Measurements from ENCODE around the gene TBX3. TPM values are rescaled to one million over a fixed set of nuclear protein-coding genes. Genes with fewer than 3 reads are reported as not detected.

Gene TBX3
- polyA plus RNA-seq, 3 donors, result 64.0 to 83.1 (median 75.8) TPM

GRCh38 chr12:114700392-114701103 is 16.6 kb upstream of the TBX3 start:
- DNase-seq (ENCODE audit: extremely low read depth in 1 of 11, low read depth in 9 of 11, low spot score in 4 of 11), result no peak

GRCh38 chr12:114698566-114699163 is 14.7 kb upstream of the TBX3 start:
- no peak for DNase-seq (ENCODE audit: extremely low read depth in 1 of 11, low read depth in 9 of 11, low spot score in 4 of 11)

- no peak for DNase-seq (ENCODE audit: extremely low read depth in 1 of 11, low read depth in 9 of 11, low spot score in 4 of 11)
Observed at GRCh38 chr12:114697741-114698565, 14.0 kb upstream of the TBX3 start.

- no peak for DNase-seq (ENCODE audit: extremely low read depth in 1 of 11, low read depth in 9 of 11, low spot score in 4 of 11)
Observed at GRCh38 chr12:114697243-114697716, 13.3 kb upstream of the TBX3 start.

GRCh38 chr12:114696443-114697242 is 12.7 kb upstream of the TBX3 start:
- DNase-seq (ENCODE audit: extremely low read depth in 1 of 11, low read depth in 9 of 11, low spot score in 4 of 11), result no peak

GRCh38 chr12:114695305-114695592 is 11.3 kb upstream of the TBX3 start:
- no peak for DNase-seq (ENCODE audit: extremely low read depth in 1 of 11, low read depth in 9 of 11, low spot score in 4 of 11)

- DNase-seq (ENCODE audit: extremely low read depth in 1 of 11, low read depth in 9 of 11, low spot score in 4 of 11), result no peak
Observed at GRCh38 chr12:114694436-114695304, 10.7 kb upstream of the TBX3 start.

- DNase-seq (ENCODE audit: extremely low read depth in 1 of 11, low read depth in 9 of 11, low spot score in 4 of 11), result no peak
Observed at GRCh38 chr12:114693532-114693931, 9.6 kb upstream of the TBX3 start.

- DNase-seq (ENCODE audit: extremely low read depth in 1 of 11, low read depth in 9 of 11, low spot score in 4 of 11), result no peak
Observed at GRCh38 chr12:114693059-114693531, 9.1 kb upstream of the TBX3 start.

- no peak for DNase-seq (ENCODE audit: extremely low read depth in 1 of 11, low read depth in 9 of 11, low spot score in 4 of 11)
Observed at GRCh38 chr12:114692186-114693058, 8.4 kb upstream of the TBX3 start.

- no peak for DNase-seq (ENCODE audit: extremely low read depth in 1 of 11, low read depth in 9 of 11, low spot score in 4 of 11)
Observed at GRCh38 chr12:114691763-114692185, 7.8 kb upstream of the TBX3 start.

GRCh38 chr12:114691196-114691595 is 7.2 kb upstream of the TBX3 start:
- DNase-seq (ENCODE audit: extremely low read depth in 1 of 11, low read depth in 9 of 11, low spot score in 4 of 11), result no peak

- no peak for DNase-seq (ENCODE audit: extremely low read depth in 1 of 11, low read depth in 9 of 11, low spot score in 4 of 11)
Observed at GRCh38 chr12:114690267-114691135, 6.5 kb upstream of the TBX3 start.

- no peak for DNase-seq (ENCODE audit: extremely low read depth in 1 of 11, low read depth in 9 of 11, low spot score in 4 of 11)
Observed at GRCh38 chr12:114689075-114689994, 5.4 kb upstream of the TBX3 start.

GRCh38 chr12:114688256-114688845 is 4.4 kb upstream of the TBX3 start:
- no peak for DNase-seq (ENCODE audit: extremely low read depth in 1 of 11, low read depth in 9 of 11, low spot score in 4 of 11)

Data from renal cortex interstitium (tissue), 11 donors.